GM21423 (cell line): ENCODE results near the gene IL21R.

Experiments
- ATAC-seq: cut with Tn5 transposase; IDR thresholded peaks from one replicate; pipeline ENCODE4 v1.9.1; 2021; ENCODE audit warnings: mild to moderate bottlenecking, moderate library complexity; ENCODE audit not compliant: unreplicated experiment

Gene IL21R

GRCh38 chr16:27462200-27462845, 60.3 kb downstream of the IL21R start:
- ATAC-seq = no peak

GRCh38 chr16:27462846-27463682, 61.1 kb downstream of the IL21R start:
- ATAC-seq = no peak

GRCh38 chr16:27463741-27464591, 62.0 kb downstream of the IL21R start:
- no peak for ATAC-seq

- no peak for ATAC-seq
Observed at GRCh38 chr16:27464626-27465482, 62.9 kb downstream of the IL21R start.

GRCh38 chr16:27465483-27465879, 63.5 kb downstream of the IL21R start:
- no peak for ATAC-seq

GRCh38 chr16:27468941-27469531, 67.1 kb downstream of the IL21R start:
- ATAC-seq = no peak

GRCh38 chr16:27470567-27471431, 68.8 kb downstream of the IL21R start:
- ATAC-seq = no peak

GRCh38 chr16:27471661-27472060, 69.7 kb downstream of the IL21R start:
- no peak for ATAC-seq

GRCh38 chr16:27472091-27473020, 70.4 kb downstream of the IL21R start:
- no peak for ATAC-seq

- ATAC-seq = no peak
Observed at GRCh38 chr16:27473101-27473900, 71.3 kb downstream of the IL21R start.

GRCh38 chr16:27474041-27474440, 72.1 kb downstream of the IL21R start:
- ATAC-seq = no peak

- no peak for ATAC-seq
Observed at GRCh38 chr16:27474921-27475320, 72.9 kb downstream of the IL21R start.

- ATAC-seq = no peak
Observed at GRCh38 chr16:27475561-27475960, 73.6 kb downstream of the IL21R start.

- ATAC-seq = no peak
Observed at GRCh38 chr16:27476240-27476639, 74.3 kb downstream of the IL21R start.

- no peak for ATAC-seq
Observed at GRCh38 chr16:27480761-27481160, 78.8 kb downstream of the IL21R start.

GRCh38 chr16:27481282-27481934, 79.4 kb downstream of the IL21R start:
- no peak for ATAC-seq
